ENCODE measurements around the gene SIL1. TPM values are rescaled to one million over a fixed set of nuclear protein-coding genes. Genes with fewer than 3 reads are reported as not detected.

Gene SIL1
- total and polyA plus RNA-seq, 2 donors (not counting 3 experiments of a cell fraction or from before 2014, with no cell fraction given): 47.6 to 67.2 TPM

DNA sequence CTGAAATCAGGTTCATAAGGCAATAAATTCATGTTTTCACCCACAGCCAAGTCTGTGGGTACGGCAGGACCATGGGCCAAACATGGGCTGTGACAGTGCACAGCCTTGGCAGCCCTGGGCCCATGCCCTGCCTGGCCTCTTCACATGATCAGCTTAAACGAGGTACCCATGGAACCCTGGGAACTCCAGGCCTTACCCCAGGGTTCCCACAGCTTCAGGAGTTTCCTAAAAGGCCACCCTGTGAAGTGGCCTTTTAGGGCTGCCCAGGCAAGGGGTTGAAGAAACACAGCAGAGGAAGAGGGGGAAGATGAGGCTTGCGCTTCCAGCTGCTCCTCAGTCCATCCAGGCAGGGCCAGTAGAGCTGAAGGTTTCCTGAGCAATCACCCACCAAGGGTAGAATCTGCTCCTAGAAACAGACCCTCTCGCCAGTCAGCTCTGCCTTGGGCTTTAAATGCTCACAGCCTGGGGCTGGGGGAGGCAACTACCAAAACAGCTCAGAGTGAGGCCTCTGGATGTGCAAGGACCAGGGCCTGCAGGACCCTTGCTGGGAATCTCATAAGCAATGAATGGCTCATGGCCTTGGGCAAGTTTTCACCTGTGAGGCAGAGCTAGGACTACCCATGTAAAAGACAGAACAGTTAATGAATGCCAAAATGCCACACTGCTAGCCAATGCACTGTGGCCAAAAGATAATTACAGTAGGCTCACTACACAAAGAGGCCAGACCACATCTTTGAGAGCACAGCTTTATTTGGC is 243.7 kb downstream of the SIL1 start:
- dilution Hi-C loops (cut with MboI; ENCODE audit: extremely low pct_ligation_motif_present, low sequenced_read_pairs) (no loop called here), intact Hi-C loops (cut with micrococcal nuclease) (no loop called here)
- FAIRE-seq (no peak), DNase-seq (ENCODE audit: low read depth, low spot score) (no peak)
- H4K20me1 ChIP-seq (replicated peaks; ENCODE audit: control insufficient read depth, extremely low read depth, insufficient read depth, low read length): no peaks in the 10 kb centered on the region
- peaks cover 6% of the 10 kb centered on the region for H3K4me1 ChIP-seq (ENCODE audit: control insufficient read depth, extremely low read depth, insufficient read depth, low read length)
- H3K9me3 ChIP-seq (replicated peaks; ENCODE audit: control insufficient read depth, insufficient read depth, low read length): no peaks in the 10 kb centered on the region
- no peaks in the 10 kb centered on the region for H3K36me3 ChIP-seq (ENCODE audit: control insufficient read depth in 2 of 2, extremely low read depth in 1 of 2, insufficient read depth in 2 of 2, low read length in 2 of 2)
- no peak overlapping the region for H2AFZ ChIP-seq (ENCODE audit: low read depth, low read length)
- H3K27ac ChIP-seq (ENCODE audit: insufficient read depth, low read depth, low read length): no peak overlapping the region
- POLR2A ChIA-PET: no interaction called here
- BruUV-seq (replicated peaks): no TSS peak
- no peak overlapping the region for H3K4me2 ChIP-seq (ENCODE audit: insufficient read depth, low read length)
- TF ChIP-seq FOS (IDR thresholded peaks at IDR 0.05; ENCODE audit: borderline replicate concordance, insufficient read depth, low read length): no peak
- TF ChIP-seq, protein P1, sequence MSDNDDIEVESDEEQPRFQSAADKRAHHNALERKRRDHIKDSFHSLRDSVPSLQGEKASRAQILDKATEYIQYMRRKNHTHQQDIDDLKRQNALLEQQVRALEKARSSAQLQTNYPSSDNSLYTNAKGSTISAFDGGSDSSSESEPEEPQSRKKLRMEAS (IDR thresholded peaks at IDR 0.05; ENCODE audit: insufficient read depth, insufficient read length): no peak
- TF ChIP-seq, protein P2, sequence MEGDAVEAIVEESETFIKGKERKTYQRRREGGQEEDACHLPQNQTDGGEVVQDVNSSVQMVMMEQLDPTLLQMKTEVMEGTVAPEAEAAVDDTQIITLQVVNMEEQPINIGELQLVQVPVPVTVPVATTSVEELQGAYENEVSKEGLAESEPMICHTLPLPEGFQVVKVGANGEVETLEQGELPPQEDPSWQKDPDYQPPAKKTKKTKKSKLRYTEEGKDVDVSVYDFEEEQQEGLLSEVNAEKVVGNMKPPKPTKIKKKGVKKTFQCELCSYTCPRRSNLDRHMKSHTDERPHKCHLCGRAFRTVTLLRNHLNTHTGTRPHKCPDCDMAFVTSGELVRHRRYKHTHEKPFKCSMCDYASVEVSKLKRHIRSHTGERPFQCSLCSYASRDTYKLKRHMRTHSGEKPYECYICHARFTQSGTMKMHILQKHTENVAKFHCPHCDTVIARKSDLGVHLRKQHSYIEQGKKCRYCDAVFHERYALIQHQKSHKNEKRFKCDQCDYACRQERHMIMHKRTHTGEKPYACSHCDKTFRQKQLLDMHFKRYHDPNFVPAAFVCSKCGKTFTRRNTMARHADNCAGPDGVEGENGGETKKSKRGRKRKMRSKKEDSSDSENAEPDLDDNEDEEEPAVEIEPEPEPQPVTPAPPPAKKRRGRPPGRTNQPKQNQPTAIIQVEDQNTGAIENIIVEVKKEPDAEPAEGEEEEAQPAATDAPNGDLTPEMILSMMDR (IDR thresholded peaks at IDR 0.05; ENCODE audit: extremely low read depth in 1 of 2, insufficient read depth in 1 of 2, low read depth in 1 of 2, low read length in 2 of 2): no peak
- no peak for TF ChIP-seq EZH2 (IDR thresholded peaks at IDR 0.05; ENCODE audit: borderline replicate concordance, low read depth, low read length, severe bottlenecking)
- no peak for TF ChIP-seq JUN (IDR thresholded peaks at IDR 0.05; ENCODE audit: borderline replicate concordance, insufficient read depth, insufficient read length, low read depth)
- TF ChIP-seq POLR2AphosphoS5 (IDR thresholded peaks at IDR 0.05; ENCODE audit: insufficient read depth, low read depth, low read length): no peak
- no peaks in the 10 kb centered on the region for H3K27me3 ChIP-seq (ENCODE audit: control insufficient read depth in 2 of 2, insufficient read depth in 2 of 2, low read length in 2 of 2)
- no peak overlapping the region for H3K4me3 ChIP-seq (replicated peaks in 1 of 3; ENCODE audit: insufficient read depth in 1 of 3, low read depth in 1 of 3, low read length in 3 of 3)
- no peak overlapping the region for H3K9ac ChIP-seq (replicated peaks; ENCODE audit: extremely low read depth, insufficient read depth, low read length)
- no peaks in the 10 kb centered on the region for H3K79me2 ChIP-seq (ENCODE audit: control insufficient read depth, insufficient read depth, low read length)
- CTCF ChIA-PET: interaction anchor here (1.1 to 1.9 kb wide), 7 partner anchors 8 to 249 kb away, joined by 3 to 9 read pairs (median 4); no protein-coding TSS in a partner anchor
- no peaks in the 10 kb centered on the region for H3K9me1 ChIP-seq (replicated peaks; ENCODE audit: control insufficient read depth, extremely low read depth, insufficient read depth, low read length)
